NCI-H1694 (cell line): ENCODE measurements around the gene GPS1.

Source experiments
- DNase-seq: peaks from one replicate; lab custom pipeline; 2025; lab: John Stamatoyannopoulos, UW

The GPS1 gene

DNA sequence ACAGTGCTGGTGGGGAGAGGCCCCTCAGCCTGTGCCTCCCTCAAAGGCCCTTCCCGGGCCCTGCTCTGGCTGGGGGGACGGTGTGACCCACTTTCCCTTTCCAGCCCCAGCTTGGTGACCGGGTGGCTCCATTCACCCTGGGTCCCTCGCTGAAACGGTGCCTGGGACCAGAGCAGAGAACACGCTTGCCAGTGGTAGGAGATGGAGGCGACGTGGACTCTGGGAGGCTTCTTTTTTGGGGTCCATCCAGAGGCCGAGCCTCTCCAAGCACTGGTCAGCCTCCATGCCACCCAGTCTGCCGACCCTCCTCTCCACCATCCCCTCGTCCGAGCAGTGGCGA is 36.8 kb upstream of the GPS1 start:
- DNase-seq, result no peak

DNA sequence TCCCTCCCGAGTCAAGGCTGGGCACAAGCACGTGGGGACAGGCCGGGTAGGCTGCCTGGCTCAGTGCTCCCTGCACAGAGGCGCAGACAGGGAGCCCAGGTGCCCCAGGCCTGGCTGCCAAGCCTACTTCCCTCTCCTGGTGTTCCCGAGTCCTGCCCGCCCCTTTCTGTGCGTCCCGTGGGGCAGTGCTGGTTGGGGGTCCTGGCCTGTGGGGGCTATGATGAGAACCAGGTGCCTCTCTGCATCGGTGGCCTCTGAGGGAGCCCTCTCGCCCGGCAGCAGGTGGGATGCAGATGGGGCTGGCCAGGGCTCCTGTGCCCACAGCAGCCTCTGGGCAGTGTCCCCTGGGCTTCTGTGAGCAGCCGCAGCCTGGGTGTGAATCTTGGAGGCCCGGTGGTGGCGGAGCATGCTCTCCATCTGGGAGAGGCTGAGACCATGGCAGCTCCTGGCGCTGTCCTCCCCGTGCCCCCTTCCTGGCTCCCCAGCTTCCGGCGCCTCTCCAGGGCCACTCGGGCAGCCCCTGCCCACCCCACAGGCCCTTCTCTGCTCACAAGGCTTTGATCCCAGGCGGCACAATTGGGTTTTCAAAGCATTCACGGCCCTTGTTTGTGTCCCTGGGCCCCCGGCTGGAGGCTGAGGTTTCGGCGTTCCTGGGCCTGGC is 36.3 kb upstream of the GPS1 start:
- no peak for DNase-seq

DNA sequence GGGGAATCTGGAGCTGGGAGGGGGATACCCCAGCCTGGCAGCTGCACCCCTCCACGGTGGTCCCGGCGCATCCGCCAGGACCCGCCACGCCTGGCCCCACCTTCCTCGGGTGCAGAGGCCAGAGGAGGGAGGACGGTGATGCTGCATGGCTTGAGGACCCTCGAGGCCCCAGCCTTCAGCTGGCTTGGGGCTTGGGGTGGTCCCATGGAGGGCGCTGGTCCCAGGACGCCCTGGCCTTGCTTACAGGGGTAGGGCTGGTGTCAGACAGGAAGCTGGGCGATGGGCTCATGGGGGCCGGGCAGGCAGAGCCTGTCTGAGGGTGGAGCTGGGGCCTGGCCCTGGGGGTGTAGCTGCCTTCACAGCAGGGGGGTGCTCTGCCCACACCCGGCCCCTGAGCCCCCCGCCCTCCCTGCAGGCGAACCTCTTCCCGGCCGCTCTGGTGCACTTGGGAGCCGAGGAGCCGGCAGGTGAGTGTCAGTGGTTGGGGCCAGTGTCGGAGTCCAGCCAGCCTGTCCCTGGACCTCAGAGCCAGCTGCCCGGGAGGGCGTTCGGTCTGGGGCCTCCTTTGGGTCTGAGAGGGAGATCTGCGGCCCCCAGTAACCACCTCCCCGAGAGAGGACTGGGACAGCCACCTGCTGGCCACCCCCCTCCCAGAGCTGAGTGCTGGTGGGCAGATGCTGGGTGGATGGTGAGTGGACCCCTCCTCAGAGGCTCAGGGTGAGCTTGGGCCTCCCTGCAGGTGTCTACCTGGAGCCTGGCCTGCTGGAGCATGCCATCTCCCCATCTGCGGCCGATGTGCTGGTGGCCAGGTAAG is 35.4 kb upstream of the GPS1 start:
- DNase-seq, result no peak

DNA sequence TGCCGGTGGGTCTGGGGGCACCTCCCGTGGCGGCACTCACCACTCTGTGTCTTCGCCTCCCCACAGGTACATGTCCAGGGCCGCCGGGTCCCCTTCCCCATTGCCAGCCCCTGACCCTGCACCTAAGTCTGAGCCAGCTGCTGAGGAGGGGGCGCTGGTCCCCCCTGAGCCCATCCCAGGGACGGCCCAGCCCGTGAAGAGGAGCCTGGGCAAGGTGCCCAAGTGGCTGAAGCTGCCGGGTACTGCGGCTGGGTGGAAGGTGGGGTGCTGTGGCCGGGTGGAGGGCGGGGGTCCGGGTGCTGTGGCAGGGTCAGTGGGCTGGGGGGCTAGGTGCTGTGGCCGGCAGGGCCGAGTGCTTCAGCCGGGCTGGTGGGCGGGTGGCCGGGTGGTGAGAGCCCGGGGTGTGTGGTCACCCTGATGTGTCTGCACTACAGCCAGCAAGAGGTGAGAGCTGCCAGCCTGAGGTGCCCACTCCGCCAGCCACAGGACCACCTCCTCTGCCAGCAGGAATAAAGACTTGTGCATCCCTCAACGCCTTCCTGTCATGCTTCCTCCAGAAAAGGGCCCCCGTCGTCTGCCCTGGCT is 34.7 kb upstream of the GPS1 start:
- no peak for DNase-seq

DNA sequence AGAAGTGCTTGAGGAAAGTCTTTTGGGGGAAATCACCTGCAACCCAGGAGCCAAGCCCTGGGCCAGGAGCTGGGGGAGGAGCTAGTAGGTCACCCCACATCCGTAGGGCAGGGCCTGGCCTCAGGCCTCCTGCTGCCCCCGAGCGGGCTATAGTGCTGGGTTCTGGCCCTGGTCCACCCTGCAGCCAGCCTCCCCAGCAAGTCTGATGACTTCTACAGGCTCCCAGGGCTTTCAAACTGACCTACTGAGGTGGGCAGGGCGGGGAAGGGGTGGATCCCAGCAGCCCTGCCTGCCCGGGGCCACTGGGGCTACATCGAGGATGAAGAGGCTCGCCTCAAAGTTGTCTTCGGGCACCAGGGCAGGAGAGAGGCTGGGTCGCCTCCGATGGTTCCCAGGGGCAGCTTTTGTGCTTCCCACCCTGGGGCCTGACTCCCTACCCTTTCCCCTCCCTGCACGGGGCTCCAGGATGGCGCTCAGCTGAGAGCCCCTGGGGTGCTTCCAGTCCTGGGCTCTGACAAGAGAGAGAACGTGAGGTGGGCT is 34.0 kb upstream of the GPS1 start:
- no peak for DNase-seq

DNA sequence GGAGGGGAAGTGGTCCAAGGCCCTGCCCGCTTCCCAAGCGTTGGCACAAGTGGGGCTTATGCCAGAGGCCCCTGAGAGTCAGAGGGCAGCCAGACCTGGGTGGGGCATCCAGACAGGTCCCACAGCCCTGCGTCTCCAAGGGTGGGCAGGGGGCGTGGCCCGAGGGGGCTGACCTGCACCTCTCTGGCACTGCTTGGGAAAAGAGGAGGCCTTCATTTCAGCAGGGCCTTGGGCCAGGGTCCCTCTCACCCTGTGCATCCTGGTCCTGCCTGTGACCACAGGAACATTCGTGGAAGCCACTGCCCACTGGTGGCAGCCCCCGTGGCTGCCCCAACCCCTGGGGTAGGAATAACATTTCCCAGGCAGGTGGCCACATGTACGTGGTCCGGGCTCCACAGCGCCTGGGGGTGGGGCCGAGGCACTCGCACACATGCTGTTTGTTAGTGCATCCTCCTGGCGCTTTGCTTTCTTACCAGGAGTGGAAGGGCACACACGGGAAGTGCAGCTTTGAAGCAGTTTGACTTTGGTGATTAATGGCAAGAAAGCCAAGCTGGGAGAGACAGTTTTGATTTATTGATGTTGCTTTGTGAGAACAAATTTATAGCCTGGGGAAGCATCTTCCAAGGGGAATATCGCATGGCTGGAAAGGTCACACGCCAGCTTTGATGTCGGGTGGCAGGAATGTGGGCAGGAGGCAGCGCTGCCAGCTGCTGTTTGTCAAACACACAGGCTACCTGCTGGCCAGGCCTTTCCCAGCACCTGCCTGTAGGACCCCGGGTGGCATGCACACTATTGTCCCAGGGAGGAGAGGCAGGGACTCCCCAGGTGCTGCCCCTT is 33.3 kb upstream of the GPS1 start:
- DNase-seq, result no peak

DNA sequence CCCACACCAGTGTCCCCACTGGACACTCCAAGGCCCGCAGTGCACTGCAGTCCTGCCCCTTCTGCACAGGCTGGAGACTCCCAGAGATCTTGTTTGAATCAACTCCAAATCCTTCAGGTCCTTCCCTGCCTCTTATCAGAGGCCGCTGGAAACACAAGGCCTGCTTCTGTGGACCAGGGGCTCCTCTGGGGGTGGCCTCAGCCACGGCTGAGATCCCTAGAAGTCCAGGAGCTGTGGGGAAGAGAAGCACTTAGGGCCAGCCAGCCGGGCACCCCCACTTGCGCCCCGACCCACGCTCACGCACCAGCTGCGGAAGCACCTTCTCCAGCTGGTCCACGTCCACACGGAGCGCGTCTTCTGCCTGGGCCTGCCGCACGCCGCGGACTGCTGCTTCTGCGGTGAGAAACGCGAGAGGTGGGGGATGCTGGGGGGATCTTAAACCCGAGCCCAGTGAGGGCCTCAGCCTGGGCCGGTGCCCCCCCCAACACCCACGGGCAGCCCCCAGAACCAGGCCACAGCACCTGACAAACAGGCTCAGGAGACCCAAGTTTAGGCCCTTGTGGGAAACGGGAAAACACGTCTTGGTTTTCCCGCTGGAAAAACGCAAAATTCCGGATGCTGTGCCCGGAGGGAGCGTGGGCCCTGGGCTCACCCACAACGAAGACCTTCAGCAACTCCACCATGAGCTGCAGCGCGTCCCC is 32.6 kb upstream of the GPS1 start:
- DNase-seq, result no peak

DNA sequence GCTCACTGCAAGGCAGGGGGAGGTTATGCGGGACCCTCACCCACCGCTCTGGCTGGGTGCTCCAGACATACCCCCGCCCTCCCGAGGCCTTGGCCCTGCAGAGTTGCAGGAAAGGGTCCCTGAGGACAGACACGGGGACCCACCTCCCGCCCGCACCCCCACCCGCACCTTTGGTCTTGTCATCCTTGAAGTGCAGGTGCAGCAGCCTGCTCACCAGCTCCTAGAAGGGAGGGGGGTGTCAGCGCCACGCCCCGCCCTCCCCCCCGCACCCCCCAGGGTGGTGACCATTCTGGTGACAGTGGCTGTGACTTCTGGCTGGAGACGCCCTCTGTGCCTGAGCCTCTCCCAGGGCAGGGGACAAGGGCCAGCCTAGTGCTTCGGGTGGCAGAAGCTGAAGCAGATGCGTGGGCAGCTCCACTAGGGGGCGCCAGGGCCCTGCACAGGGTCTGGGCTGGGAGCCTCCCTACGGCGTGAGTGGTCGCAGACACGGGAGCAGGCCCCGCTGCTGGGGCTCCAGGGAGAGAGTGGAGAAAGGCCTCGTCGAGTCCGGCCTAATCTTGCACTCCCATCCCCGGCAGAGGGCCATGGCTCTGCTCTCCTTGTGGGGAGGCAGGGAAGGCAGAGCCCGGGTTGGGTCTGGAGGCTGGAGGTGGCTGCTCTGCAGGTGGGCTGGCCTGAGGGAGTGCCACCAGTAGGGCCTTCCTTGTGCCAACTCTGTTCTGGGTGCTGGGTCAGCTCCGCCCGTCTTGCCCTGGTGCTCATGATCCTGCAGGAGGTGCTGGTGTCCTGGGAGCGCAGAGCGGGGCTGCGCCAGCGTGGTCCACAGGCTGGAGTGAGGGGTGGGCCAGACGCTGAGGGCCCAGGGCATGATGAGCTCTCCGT is 31.8 kb upstream of the GPS1 start:
- peak; percentile 53 for DNase-seq

DNA sequence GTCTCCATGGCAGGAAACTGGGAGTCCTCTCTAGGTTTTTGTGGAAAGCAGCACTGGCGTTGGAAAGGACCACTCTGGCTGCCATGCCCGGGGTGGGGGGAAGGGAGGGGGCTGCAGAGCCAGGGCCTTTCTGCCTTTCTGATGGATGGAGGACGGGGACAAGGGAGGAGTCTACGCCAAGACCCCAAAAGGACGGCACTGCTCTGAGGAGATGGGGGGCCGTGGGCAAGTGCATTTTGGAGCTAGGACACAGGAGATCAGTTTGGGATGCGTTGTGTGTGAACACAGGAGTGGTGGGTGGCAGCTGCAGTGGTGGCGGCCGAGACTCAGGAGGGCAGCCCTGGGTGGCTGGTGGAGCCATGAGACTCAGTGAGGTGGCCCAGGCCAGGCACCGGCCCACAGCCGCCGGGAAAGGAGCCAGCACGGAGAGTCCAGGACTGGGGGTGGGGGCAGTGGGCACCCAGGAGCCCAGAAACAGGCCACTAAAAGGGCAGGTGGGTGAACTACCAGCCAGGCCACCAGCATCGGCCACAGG is 31.1 kb upstream of the GPS1 start:
- DNase-seq, result no peak

DNA sequence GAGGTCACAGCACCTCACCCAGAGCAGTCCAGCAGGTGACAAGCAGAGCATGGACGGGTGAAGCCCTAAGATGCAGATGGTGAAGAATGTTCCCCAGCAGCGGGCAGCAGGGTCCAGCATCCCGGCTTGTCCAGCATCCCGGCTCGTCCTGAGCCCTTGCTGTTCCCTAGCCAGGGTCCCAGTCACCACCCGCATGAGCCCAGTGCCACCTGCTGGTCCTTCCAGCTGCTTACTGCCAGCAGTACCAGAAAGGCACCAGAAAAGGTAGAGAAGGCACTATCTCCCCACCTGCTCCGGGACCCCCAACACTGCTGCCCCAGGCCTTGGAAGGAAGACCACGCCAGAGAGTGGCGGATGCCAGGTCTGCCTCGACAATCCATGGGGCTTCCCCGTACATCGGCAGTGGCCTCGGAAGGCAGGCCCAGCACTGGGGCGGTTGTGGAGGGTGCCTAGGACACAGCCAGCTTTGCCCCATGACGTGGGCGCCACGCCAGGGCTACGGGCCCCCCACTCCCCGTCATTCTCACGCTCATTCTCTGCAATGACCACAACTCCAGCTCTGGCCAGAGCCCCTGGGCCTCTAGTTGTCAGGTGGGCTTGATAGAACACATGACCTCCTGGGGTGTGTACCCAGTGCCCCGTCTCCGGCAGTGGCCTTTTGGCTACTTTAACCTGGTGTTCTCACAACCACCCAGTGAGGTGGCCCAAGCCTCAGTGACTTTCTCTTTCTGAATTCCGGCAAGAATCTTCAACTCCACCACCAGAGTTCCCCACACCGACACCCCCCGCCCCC is 30.4 kb upstream of the GPS1 start:
- peak; percentile 71 for DNase-seq

DNA sequence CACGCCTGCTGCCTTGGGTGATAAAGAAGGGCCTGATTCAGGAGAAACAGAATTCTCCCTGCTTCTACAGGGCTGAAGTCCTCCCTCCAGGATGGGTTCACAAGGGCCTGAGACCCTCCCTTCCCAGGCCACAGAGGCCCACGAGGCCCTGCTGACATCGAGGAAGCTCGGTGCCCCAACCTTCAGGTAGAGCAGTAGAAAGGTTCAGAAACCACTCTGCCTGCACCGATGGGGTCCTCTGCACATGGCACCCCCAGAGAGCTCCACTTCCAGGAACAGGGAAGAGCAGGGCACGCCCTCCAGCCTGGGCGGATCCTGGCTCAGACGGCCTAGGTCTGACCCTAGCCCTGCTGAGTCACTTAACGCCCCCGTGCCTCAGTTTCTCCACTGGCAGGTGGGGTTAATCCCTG is 29.8 kb upstream of the GPS1 start:
- DNase-seq, result no peak

DNA sequence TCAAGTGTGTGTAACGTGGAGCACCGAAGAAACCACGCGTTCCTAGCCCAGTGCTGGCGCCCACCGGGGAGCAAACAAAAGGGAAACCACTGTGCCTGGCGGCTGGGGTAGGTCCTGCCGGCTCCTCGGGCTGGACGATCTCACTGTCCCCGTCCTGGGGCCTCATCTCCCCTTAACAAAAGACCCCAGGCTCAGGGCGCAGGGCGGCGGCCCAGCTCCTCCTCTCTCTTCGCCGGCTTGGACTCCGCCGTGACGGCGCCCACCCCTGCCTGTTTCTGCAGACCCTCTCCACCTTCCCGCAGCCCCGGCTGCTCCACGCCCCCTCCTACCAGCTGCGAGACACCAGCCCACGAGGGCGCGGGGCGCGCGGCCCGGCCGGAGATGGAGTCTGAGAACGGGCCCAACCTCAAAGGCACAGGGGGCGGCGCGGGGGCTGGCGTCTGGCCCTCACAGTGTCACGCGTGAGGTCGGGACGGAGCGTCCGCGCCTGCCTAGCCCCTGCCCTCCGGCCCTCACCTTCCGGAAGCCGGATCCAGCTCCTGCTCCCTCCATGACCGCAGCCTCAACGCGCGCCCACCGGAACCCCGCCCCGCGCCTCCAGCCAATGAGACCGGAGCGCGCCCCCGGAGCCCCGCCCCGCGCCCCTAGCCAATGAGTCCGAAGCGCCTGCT is 29.3 kb upstream of the GPS1 start, which contains the start of gene CENPX:
CENPX (minus strand) TSS at position 569 of the 671 bp plus-strand sequence; CDS start at position 552, 17 bp downstream.
- DNase-seq, result no peak

DNA sequence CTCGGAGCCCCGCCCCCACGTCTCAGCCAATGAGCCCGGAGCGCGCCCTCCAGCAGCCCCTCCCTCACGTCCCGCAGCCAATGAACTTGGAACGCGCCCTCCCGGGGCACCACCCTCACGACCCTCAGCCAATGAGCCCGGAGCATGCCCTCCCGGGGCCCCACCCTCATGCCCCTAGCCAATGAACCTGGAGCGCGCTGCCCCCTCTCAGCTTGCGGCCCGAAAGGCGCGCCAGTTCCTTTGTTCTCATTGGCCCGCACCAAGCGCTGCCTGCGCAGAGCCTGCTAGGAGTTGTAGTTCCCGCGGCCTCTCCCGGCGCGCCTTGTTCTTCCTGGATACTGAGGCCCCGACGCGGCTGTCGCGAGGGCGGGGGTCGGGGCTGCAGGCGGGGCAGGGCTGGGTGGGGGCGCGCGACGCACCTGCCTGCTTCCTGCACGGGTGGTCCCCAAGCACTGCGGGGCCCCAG is 28.7 kb upstream of the GPS1 start, which contains the start of gene LRRC45:
LRRC45 (plus strand) TSS at position 325 of the 466 bp plus-strand sequence. CDS start 339 bp downstream, outside the sequence.
- DNase-seq, result peak; percentile 100

DNA sequence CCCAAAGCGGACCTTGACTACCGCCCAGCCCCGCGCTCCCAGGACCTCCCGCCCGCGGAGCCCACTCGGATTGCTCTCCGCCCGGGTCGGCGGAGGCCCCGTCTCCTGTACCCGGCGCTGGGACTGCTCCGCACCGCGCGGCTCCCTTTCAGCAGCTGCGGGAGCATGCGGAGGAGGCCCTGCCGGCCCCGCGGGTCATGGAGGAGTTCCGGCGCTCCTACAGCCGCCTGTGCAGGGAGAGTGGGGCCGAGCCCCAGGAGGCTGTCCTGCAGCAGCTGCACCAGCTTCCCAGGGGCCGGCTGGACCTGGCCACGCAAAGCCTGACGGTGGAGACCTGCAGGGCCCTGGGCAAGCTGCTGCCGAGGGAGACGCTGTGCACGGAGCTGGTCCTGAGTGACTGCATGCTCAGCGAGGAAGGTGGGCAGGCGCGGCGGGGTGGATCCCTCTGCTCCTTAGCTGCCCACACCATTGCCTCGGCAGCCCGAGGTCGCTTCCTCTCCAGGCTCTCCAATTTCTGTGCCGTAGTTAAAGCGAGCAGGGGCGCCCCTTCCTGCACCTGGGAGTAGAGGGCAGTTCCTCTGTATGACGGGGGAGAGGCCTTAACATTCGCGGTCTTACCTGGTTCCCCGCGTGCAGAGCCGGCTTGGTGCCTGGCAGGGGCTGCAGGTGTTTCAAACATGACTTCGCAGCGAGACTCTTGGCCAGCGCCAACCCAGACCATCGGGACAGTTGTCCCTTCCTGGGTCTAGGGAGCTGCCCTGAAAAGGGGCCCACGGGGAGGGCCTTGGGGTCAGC is 28.1 kb upstream of the GPS1 start:
- no peak for DNase-seq

DNA sequence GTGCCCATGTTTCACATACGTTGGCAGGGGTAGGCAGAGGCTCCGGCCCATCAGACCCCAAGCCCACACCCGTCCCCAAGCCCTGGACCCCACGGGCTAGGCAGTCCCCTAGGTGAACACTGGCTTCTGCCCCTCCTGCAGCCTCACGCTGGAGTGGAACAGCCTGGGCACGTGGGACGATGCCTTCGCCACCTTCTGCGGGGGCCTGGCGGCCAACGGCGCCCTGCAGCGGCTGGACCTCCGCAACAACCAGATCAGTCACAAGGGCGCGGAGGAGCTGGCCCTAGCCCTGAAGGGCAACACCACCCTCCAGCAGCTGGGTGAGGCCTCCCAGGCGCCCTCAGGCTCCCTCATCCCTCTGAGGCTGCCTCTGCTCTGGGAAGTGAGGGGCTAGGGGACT is 26.8 kb upstream of the GPS1 start:
- no peak for DNase-seq

DNA sequence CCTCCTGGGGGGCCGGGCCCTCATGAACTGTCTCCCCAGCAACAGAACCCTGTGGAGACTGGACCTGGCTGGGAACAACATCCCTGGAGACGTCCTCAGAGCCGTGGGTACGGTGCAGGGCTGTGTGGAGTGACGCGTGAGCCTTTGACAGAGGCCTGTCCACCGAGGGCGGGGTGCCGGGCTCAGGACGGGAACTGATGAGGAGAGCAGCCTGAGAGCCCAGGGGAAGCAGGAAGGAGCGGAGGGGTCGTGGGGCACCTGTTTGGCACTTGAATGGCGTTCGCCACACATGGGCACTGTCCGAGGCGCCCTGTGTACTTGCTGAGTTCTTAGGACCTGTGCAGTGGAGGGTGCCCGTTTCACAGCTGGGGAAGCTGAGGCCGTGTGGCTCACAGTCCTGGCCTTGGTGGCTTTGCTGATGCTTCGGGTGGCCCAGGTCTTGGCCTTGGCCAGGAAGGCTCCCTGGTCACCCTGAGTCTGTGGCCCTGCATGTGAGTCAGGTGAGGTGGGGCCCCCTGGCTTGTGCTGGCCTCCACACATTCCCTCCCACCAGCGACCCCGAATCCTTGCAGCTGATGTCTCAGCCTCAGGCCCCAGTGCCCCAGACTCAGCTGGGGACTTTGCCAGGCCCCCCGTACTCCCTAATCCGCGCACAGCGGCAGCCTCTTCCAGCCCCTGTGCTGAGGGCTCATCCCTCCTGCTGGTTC is 26.1 kb upstream of the GPS1 start:
- DNase-seq, result no peak

DNA sequence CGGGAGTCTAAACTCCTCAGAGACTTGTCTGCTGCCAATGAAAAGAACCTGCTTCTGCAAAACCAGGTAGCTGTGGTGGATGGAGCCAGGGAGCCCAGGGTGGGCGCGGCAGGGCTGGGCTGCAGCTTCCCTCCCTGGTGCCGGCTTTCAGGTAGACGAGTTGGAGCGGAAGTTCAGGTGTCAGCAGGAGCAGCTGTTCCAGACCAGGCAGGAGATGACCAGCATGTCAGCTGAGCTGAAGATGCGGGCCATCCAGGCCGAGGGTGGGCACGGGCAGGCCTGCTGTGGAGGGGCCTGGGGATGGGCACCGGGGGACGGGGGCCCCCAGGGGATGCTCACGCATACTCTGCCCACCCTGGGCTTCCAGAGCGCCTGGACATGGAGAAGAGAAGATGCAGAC is 23.5 kb upstream of the GPS1 start:
- no peak for DNase-seq
